ENCODE measurements around the gene BRSK1. TPM values are rescaled to one million over a fixed set of nuclear protein-coding genes. Genes with fewer than 3 reads are reported as not detected.

BRSK1 gene
- total and polyA plus RNA-seq, 10 of the 15 experiments (the other 5 are each of a cell fraction or from before 2014, with no cell fraction given), result 0.03 to 0.76 (median 0.25) TPM; not detected in 4

DNA sequence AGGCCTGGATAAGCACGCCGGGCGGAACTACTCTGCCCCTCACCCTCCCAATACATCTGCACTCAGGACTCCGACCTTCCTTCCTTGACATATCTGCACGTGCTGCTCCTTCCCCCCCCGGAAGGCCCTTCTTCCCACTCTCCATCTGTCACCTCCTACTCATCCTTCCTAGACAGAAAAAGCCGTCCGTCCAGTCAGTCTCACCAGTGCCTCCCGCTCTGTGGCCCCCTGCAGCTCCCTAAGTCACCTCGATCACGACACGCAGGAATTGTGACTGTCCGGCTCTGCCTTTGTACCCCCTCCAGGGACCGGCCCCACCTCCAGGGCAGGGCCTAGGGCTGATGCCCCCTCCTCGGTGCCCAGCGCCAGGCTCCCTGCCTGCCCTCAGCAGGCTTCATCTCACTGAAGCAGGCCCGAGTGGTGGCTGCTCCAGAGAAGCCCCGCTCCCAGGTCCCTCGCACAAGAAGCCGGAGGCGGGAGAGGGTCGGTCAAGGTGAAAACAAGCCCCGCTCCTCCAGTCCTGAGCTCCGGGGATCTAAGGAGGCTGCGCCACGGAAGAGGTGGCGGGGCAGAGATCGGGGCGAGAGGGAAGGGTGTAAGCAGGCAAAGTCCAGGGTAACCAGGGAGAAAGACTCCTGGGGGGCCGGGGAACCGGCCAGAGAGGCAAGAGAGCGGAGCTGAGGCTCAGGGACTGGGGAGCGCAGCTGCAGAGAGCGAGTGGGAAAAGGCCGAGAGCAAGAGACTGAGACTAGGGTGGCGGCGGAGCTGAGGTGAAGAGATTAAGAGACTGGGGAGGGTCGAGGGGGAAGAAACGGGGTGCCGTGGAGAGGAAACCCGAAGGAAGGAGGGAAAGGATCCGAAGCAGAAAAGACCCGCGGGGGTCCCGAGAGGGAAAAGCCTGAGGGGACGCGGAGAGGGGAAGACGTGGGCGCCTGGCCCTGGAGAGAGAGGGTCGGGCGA, 26.1 kb upstream of the BRSK1 start:
- Histone ChIP-seq H2AFZ (ENCODE audit: control insufficient read depth, low read depth, low read length) (no peak overlapping the region), H3K27ac (ENCODE audit: control insufficient read depth, insufficient read depth) (peak overlapping the region; percentile 78), H3K4me3 (peak overlapping the region; percentile 100), H3K27me3 (replicated peaks in 1 of 2; ENCODE audit: control insufficient read depth in 2 of 2, insufficient read depth in 2 of 2, low read length in 1 of 2) (no peaks in the 10 kb centered on the region), H3K36me3 (ENCODE audit: control insufficient read depth in 2 of 2, insufficient read depth in 2 of 2, low read length in 1 of 2) (no peaks in the 10 kb centered on the region; a peak in 2 of 4 replicates), H3K9ac (ENCODE audit: control insufficient read depth, insufficient read depth, low read length) (peak overlapping the region; percentile 93), H3K9me3 (replicated peaks; ENCODE audit: control insufficient read depth, insufficient read depth, low read length) (no peaks in the 10 kb centered on the region), H3K4me1 (ENCODE audit: control insufficient read depth, insufficient read depth, low read length) (peaks cover 14% of the 10 kb centered on the region), H3K4me2 (ENCODE audit: control insufficient read depth, insufficient read depth) (peak overlapping the region; percentile 96), H3K79me2 (ENCODE audit: control insufficient read depth, insufficient read depth, low read length) (peaks cover 62% of the 10 kb centered on the region), H4K20me1 (ENCODE audit: control insufficient read depth, insufficient read depth) (peaks cover 7% of the 10 kb centered on the region; the same call in 1 of the 2 replicates)
- no peak for DNase-seq (ENCODE audit: low read depth, low spot score)
- ATAC-seq, result no peak
- WGBS (ENCODE audit: insufficient coverage, insufficient replicate concordance, low lambda C conversion rate, missing lambda C conversion rate), result 2% methylated on average over 51 of the region's 51 CpGs
- no peak for FAIRE-seq
- SMC1A ChIA-PET (ENCODE audit: uncharacterized antibody, unreplicated experiment), result interaction anchor here (1.2 to 5.3 kb wide), 3 partner anchors 21 to 160 kb away, joined by 3 to 68 read pairs (median 4); partner anchors contain the start of gene HSPBP1
- BruUV-seq (replicated peaks), result no TSS peak
- in situ Hi-C loops (cut with MboI), result no loop called here
- intact Hi-C loops (cut with micrococcal nuclease; ENCODE audit: unreplicated experiment), result loop anchor here (10.0 kb wide), 1 partner anchor 127 kb away; the partner anchor contains the start of genes RPL28 and TMEM238
- RAD21 ChIA-PET (ENCODE audit: unreplicated experiment), result interaction anchor here (0.7 to 6.0 kb wide), 3 partner anchors 19 to 150 kb away, joined by 5 to 46 read pairs (median 20); partner anchors contain the start of genes KMT5C and UBE2S
- CTCF ChIA-PET, result interaction anchor here (0.5 to 4.4 kb wide), 3 partner anchors 34 to 198 kb away, joined by 4 to 25 read pairs (median 4); partner anchors contain the start of gene KMT5C
- POLR2A ChIA-PET, result interaction anchor here (0.6 to 5.7 kb wide), 5 partner anchors 20 to 227 kb away, joined by 3 to 86 read pairs (median 4); partner anchors contain the start of genes HSPBP1, KMT5C and TMEM238
- TF ChIP-seq ZNF274 (IDR thresholded peaks at IDR 0.05; ENCODE audit: insufficient read depth, insufficient read length) (no peak), MYC (IDR thresholded peaks at IDR 0.05; ENCODE audit: insufficient read depth, insufficient read length, insufficient replicate concordance, low read length, severe bottlenecking) (peak; percentile 67), POLR2A (IDR thresholded peaks at IDR 0.05; ENCODE audit: low read depth, low read length) (peak; percentile 48; the same call in 1 of the 2 replicates), SIN3A (IDR thresholded peaks at IDR 0.05; ENCODE audit: low read depth, low read length) (peak; percentile 72; the same call in 1 of the 2 replicates), PAX5 (IDR thresholded peaks at IDR 0.05; ENCODE audit: borderline replicate concordance, low read depth, low read length) (no peak), CBX5 (IDR thresholded peaks at IDR 0.05; ENCODE audit: low read depth) (no peak), MEF2B (IDR thresholded peaks at IDR 0.05; ENCODE audit: partially characterized antibody, poor library complexity, severe bottlenecking) (no peak), ZZZ3 (IDR thresholded peaks at IDR 0.05; ENCODE audit: control insufficient read depth, insufficient read length, low read depth) (no peak), REST (IDR thresholded peaks at IDR 0.05; ENCODE audit: low read depth, low read length) (no peak), ATF7 (IDR thresholded peaks at IDR 0.05; ENCODE audit: low read depth) (no peak)
- TF ChIP-seq, protein P1, sequence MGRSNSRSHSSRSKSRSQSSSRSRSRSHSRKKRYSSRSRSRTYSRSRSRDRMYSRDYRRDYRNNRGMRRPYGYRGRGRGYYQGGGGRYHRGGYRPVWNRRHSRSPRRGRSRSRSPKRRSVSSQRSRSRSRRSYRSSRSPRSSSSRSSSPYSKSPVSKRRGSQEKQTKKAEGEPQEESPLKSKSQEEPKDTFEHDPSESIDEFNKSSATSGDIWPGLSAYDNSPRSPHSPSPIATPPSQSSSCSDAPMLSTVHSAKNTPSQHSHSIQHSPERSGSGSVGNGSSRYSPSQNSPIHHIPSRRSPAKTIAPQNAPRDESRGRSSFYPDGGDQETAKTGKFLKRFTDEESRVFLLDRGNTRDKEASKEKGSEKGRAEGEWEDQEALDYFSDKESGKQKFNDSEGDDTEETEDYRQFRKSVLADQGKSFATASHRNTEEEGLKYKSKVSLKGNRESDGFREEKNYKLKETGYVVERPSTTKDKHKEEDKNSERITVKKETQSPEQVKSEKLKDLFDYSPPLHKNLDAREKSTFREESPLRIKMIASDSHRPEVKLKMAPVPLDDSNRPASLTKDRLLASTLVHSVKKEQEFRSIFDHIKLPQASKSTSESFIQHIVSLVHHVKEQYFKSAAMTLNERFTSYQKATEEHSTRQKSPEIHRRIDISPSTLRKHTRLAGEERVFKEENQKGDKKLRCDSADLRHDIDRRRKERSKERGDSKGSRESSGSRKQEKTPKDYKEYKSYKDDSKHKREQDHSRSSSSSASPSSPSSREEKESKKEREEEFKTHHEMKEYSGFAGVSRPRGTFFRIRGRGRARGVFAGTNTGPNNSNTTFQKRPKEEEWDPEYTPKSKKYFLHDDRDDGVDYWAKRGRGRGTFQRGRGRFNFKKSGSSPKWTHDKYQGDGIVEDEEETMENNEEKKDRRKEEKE (IDR thresholded peaks at IDR 0.05), result no peak
